GF-D8 (cell line): ENCODE results near the gene ZNF784.

Experiments
- DNase-seq: peaks from one replicate; lab custom pipeline; 2025; lab: John Stamatoyannopoulos, UW

ZNF784 gene

GRCh38 chr19:55656552-55656951 lies 32.2 kb upstream of the ZNF784 start:
- DNase-seq, result no peak

- DNase-seq, result no peak
Observed at GRCh38 chr19:55655648-55656040, 31.3 kb upstream of the ZNF784 start.

GRCh38 chr19:55654868-55655647 lies 30.7 kb upstream of the ZNF784 start, which contains the start of gene U2AF2:
U2AF2 (plus strand) TSS chr19:55655035; CDS start chr19:55655105, 70 bp downstream.
- DNase-seq, result peak; percentile 82

GRCh38 chr19:55654323-55654867 lies 30.0 kb upstream of the ZNF784 start:
- DNase-seq, result peak; percentile 96

GRCh38 chr19:55653651-55654322 lies 29.4 kb upstream of the ZNF784 start:
- DNase-seq, result peak; percentile 92

- DNase-seq, result no peak
Observed at GRCh38 chr19:55652311-55653128, 28.2 kb upstream of the ZNF784 start.

- DNase-seq, result no peak
Observed at GRCh38 chr19:55651236-55651635, 26.9 kb upstream of the ZNF784 start.

- no peak for DNase-seq
Observed at GRCh38 chr19:55650602-55651230, 26.4 kb upstream of the ZNF784 start.

- DNase-seq, result no peak
Observed at GRCh38 chr19:55650126-55650557, 25.8 kb upstream of the ZNF784 start.

- DNase-seq, result no peak
Observed at GRCh38 chr19:55649268-55650125, 25.1 kb upstream of the ZNF784 start.

GRCh38 chr19:55648585-55649267 lies 24.4 kb upstream of the ZNF784 start:
- no peak for DNase-seq

GRCh38 chr19:55647732-55648584 lies 23.6 kb upstream of the ZNF784 start, which contains the start of gene CCDC106:
CCDC106 (plus strand) TSS chr19:55648212; CDS start chr19:55649047, 835 bp downstream.
- no peak for DNase-seq

GRCh38 chr19:55646889-55647731 lies 22.7 kb upstream of the ZNF784 start:
- DNase-seq, result no peak

- no peak for DNase-seq
Observed at GRCh38 chr19:55645512-55645881, 21.1 kb upstream of the ZNF784 start.

- DNase-seq, result no peak
Observed at GRCh38 chr19:55644842-55645511, 20.6 kb upstream of the ZNF784 start.

- DNase-seq, result no peak
Observed at GRCh38 chr19:55644191-55644833, 19.9 kb upstream of the ZNF784 start.

- DNase-seq, result no peak
Observed at GRCh38 chr19:55643887-55644176, 19.5 kb upstream of the ZNF784 start.
